Panc1 (cell line): Measurements from ENCODE around the gene CEP97. TPM values are rescaled to one million over a fixed set of nuclear protein-coding genes. Genes with fewer than 3 reads are reported as not detected.

Experiments used
- ATAC-seq: fragments of 200-7000 bp; cut with Tn5 transposase; 2 replicates; pipeline ENCODE4 v1.9.1; 2020; ENCODE audit warnings: mild to moderate bottlenecking, moderate library complexity
- BruUV-seq: library from RNA; stranded (reverse); fragments of 400-500 nt; replicated peaks from 2 replicates; lab custom pipeline; 2021; lab: Mats Ljungman, UMichigan
- CTCF ChIA-PET: fragments of 300-600 bp; sonication (Branson Sonifier 250); formaldehyde crosslinking; loops from one replicate; lab custom pipeline; 2022; ENCODE audit warnings: antibody characterized with exemption; lab: Charles Lee
- POLR2A ChIA-PET: fragments of 300-600 bp; sonication (Branson Sonifier 250); formaldehyde crosslinking; loops from one replicate; lab custom pipeline; 2022; ENCODE audit warnings: antibody characterized with exemption; lab: Charles Lee
- DNase-seq: peaks from one replicate; pipeline ENCODE4 v3.0.0-alpha.2; 2010; ENCODE audit warnings: low read depth, low spot score
- H3K27ac ChIP-seq: 2 replicates; pipeline ENCODE4 v1.5.1; 2011; ENCODE audit warnings: mild to moderate bottlenecking, low read length, inconsistent platforms
- H3K27me3 ChIP-seq: fragments of 200-500 bp; sonication (Bioruptor generic); 2 replicates; pipeline ENCODE4 v1.6.0; 2014; ENCODE audit warnings: low read length, inconsistent platforms; ENCODE audit not compliant: control insufficient read depth, insufficient read depth
- H3K36me3 ChIP-seq: fragments of 200-500 bp; sonication (Bioruptor generic); 2 replicates; pipeline ENCODE4 v1.5.1; 2014; ENCODE audit warnings: inconsistent platforms, mild to moderate bottlenecking, low read length, moderate library complexity; ENCODE audit not compliant: control insufficient read depth, insufficient read depth
- H3K4me1 ChIP-seq: 2 replicates; pipeline ENCODE4 v1.5.1; 2011; ENCODE audit warnings: inconsistent platforms, mild to moderate bottlenecking, low read length, moderate library complexity; ENCODE audit not compliant: control insufficient read depth, insufficient read depth
- H3K4me3 ChIP-seq, 2 experiments: 2 replicates each; pipeline ENCODE4 v1.5.1; 2011 to 2012; ENCODE audit warnings: low read depth in 2 of 2, low read length in 2 of 2, mild to moderate bottlenecking in 2 of 2, inconsistent platforms in 1 of 2, moderate library complexity in 1 of 2
- H3K9me3 ChIP-seq: fragments of 200-500 bp; sonication (Bioruptor generic); 2 replicates; pipeline ENCODE4 v1.5.1; 2014; ENCODE audit warnings: low read depth, mild to moderate bottlenecking, inconsistent platforms, low read length, moderate library complexity; ENCODE audit not compliant: control insufficient read depth, insufficient read depth
- POLR2AphosphoS5 ChIP-seq: IDR thresholded peaks from 2 replicates; pipeline ENCODE4 v1.6.1; 2012; ENCODE audit warnings: mild to moderate bottlenecking, low read depth, low read length, moderate library complexity
- SIN3A ChIP-seq: IDR thresholded peaks from 2 replicates; pipeline ENCODE4 v1.6.1; 2012; ENCODE audit warnings: low read depth, mild to moderate bottlenecking, low read length, moderate library complexity, borderline replicate concordance; ENCODE audit not compliant: insufficient read depth
- TCF7L2 ChIP-seq: IDR thresholded peaks from 2 replicates; pipeline ENCODE4 v1.6.1; 2011; ENCODE audit warnings: mild to moderate bottlenecking, low read depth, low read length, inconsistent platforms
- in situ Hi-C: cut with HindIII; loops from 2 replicates; pipeline ENCODE4 v1.10.0; 2016; ENCODE audit warnings: low sequenced_read_pairs, low pct_unique_long_range_greater_than_20kb
- intact Hi-C: fragments of 100-400 bp; cut with micrococcal nuclease; formaldehyde crosslinking; loops from one replicate; pipeline ENCODE4 v1.10.0; 2022; ENCODE audit not compliant: unreplicated experiment
- total RNA-seq: library from RNA; stranded (reverse); gene quantifications from one replicate; pipeline ENCODE4 v1.2.1, GENCODE V29; 2021; ENCODE audit not compliant: unreplicated experiment
- TF ChIP-seq, protein P1 (sequence below): fragments of 450-650 bp; IDR thresholded peaks from 2 replicates; pipeline ENCODE4 v1.5.1; 2017; ENCODE audit warnings: mild to moderate bottlenecking
- TF ChIP-seq, protein P2 (sequence below), 2 experiments: IDR thresholded peaks; 2 replicates each; pipeline ENCODE4 v1.6.1; 2011 to 2012; ENCODE audit warnings: low read depth in 2 of 2, control low read depth in 1 of 2, low read length in 1 of 2, mild to moderate bottlenecking in 1 of 2, moderate library complexity in 1 of 2; ENCODE audit not compliant: insufficient read depth in 1 of 2

The CEP97 gene
- total RNA-seq, 1 experiment from 2014 or later: 17.4 TPM

DNA sequence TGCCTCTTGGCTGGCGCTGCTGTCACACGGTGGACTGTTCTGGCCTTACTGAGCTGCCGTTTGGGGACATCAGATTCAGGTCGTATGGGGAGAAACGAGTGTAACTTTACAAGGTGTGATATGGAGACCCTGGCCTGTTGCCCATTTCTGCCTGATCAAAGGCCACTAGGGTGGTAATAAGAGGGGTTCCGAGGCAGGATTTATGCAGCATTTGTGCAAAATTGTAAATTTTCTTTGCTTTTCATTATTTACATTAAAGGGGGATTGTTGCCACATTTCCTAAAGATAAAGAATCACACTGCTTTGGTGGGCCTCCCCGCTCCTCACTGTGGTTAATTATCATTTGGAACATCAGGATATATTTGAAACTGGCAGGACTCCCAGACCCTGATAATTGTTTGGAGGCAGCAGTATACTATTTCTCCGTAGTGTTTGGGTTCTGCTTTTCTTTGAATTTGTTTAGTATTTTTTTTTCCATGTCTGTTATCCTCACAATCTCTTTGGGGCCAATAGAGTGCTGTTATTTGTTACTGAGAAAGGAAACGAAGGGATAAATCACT lies 55.5 kb downstream of the CEP97 start:
- Histone ChIP-seq H3K9me3 (no peaks in the 10 kb centered on the region), H3K4me1 (peaks cover 23% of the 10 kb centered on the region), H3K27ac (peak overlapping the region; percentile 91), H3K4me3 (peak overlapping the region; percentile 70 to 76), H3K36me3 (0 out of 2 replicates have a peak, but pooled peaks cover 3% of the 10 kb centered on the region), H3K27me3 (no peaks in the 10 kb centered on the region)
- DNase-seq: peak; percentile 22
- CTCF ChIA-PET: no interaction called here
- peak; percentile 66; the same call in 1 of the 2 replicates for ATAC-seq
- TF ChIP-seq, protein P1, sequence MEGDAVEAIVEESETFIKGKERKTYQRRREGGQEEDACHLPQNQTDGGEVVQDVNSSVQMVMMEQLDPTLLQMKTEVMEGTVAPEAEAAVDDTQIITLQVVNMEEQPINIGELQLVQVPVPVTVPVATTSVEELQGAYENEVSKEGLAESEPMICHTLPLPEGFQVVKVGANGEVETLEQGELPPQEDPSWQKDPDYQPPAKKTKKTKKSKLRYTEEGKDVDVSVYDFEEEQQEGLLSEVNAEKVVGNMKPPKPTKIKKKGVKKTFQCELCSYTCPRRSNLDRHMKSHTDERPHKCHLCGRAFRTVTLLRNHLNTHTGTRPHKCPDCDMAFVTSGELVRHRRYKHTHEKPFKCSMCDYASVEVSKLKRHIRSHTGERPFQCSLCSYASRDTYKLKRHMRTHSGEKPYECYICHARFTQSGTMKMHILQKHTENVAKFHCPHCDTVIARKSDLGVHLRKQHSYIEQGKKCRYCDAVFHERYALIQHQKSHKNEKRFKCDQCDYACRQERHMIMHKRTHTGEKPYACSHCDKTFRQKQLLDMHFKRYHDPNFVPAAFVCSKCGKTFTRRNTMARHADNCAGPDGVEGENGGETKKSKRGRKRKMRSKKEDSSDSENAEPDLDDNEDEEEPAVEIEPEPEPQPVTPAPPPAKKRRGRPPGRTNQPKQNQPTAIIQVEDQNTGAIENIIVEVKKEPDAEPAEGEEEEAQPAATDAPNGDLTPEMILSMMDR: no peak
- TF ChIP-seq, protein P2, sequence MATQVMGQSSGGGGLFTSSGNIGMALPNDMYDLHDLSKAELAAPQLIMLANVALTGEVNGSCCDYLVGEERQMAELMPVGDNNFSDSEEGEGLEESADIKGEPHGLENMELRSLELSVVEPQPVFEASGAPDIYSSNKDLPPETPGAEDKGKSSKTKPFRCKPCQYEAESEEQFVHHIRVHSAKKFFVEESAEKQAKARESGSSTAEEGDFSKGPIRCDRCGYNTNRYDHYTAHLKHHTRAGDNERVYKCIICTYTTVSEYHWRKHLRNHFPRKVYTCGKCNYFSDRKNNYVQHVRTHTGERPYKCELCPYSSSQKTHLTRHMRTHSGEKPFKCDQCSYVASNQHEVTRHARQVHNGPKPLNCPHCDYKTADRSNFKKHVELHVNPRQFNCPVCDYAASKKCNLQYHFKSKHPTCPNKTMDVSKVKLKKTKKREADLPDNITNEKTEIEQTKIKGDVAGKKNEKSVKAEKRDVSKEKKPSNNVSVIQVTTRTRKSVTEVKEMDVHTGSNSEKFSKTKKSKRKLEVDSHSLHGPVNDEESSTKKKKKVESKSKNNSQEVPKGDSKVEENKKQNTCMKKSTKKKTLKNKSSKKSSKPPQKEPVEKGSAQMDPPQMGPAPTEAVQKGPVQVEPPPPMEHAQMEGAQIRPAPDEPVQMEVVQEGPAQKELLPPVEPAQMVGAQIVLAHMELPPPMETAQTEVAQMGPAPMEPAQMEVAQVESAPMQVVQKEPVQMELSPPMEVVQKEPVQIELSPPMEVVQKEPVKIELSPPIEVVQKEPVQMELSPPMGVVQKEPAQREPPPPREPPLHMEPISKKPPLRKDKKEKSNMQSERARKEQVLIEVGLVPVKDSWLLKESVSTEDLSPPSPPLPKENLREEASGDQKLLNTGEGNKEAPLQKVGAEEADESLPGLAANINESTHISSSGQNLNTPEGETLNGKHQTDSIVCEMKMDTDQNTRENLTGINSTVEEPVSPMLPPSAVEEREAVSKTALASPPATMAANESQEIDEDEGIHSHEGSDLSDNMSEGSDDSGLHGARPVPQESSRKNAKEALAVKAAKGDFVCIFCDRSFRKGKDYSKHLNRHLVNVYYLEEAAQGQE (IDR thresholded peaks at IDR 0.05; ENCODE audit: insufficient read depth in 1 of 2, low read depth in 2 of 2, low read length in 1 of 2): no peak
- no peak for TF ChIP-seq POLR2AphosphoS5
- no peak for TF ChIP-seq SIN3A
- no peak for TF ChIP-seq TCF7L2
- POLR2A ChIA-PET: interaction anchor here (0.5 kb wide), 1 partner anchor 134 kb away, joined by 6 read pairs; no protein-coding TSS in a partner anchor
- no TSS peak for BruUV-seq
- intact Hi-C loops: no loop called here
- in situ Hi-C loops: no loop called here

DNA sequence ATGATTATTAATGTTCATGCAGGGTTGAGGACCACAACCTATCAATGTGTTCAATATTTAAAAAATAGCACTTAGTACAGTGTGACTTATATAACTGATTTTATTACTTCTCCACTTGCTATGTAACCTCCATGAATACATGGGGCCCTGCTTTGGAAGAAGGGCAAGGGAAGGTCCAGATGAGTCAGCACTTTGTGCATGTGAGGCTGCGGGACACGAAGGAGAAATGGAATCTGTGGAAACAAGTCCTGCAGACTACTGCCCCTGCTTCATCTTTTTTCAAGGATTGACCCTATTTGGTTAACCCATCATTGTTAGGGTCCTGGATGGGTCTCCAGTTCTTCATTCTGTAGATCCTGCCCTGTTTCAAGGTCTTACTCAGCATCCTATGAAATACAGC lies 56.2 kb downstream of the CEP97 start:
- H3K9me3 ChIP-seq: no peaks in the 10 kb centered on the region
- TSS peak; percentile 69 for BruUV-seq
- H3K4me3 ChIP-seq: peak overlapping the region; percentile 70 to 76
- peaks cover 23% of the 10 kb centered on the region for H3K4me1 ChIP-seq
- POLR2A ChIA-PET: no interaction called here
- peak overlapping the region; percentile 91 for H3K27ac ChIP-seq
- CTCF ChIA-PET: interaction anchor here (0.7 kb wide), 1 partner anchor 27 kb away, joined by 3 read pairs; no protein-coding TSS in a partner anchor
- TF ChIP-seq, protein P1: no peak
- TF ChIP-seq TCF7L2 (no peak), POLR2AphosphoS5 (no peak), SIN3A (no peak)
- TF ChIP-seq, protein P2 (IDR thresholded peaks at IDR 0.05; ENCODE audit: insufficient read depth in 1 of 2, low read depth in 2 of 2, low read length in 1 of 2): no peak
- H3K27me3 ChIP-seq: no peaks in the 10 kb centered on the region
- no peak for ATAC-seq
- in situ Hi-C loops (no loop called here), intact Hi-C loops (no loop called here)
- DNase-seq: peak; percentile 33
- 0 out of 2 replicates have a peak, but pooled peaks cover 3% of the 10 kb centered on the region for H3K36me3 ChIP-seq
